Activated CD8-positive, alpha-beta memory T cell treated with anti-CD3 and anti-CD28 coated beads, Interleukin-2, amount 50 U/mL, for 4 hours (primary cell): ENCODE results near the gene ICAM1.
"Not testable (repeated sequence)": the region's sequence is repeated elsewhere in the genome, so short reads cannot be mapped to it uniquely, and the experiment has no call there.

ENCODE experiments used
- DNase-seq: peaks from one replicate; pipeline ENCODE4 v3.0.0-alpha.2; 2020

Gene ICAM1, protein sequence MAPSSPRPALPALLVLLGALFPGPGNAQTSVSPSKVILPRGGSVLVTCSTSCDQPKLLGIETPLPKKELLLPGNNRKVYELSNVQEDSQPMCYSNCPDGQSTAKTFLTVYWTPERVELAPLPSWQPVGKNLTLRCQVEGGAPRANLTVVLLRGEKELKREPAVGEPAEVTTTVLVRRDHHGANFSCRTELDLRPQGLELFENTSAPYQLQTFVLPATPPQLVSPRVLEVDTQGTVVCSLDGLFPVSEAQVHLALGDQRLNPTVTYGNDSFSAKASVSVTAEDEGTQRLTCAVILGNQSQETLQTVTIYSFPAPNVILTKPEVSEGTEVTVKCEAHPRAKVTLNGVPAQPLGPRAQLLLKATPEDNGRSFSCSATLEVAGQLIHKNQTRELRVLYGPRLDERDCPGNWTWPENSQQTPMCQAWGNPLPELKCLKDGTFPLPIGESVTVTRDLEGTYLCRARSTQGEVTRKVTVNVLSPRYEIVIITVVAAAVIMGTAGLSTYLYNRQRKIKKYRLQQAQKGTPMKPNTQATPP

DNA sequence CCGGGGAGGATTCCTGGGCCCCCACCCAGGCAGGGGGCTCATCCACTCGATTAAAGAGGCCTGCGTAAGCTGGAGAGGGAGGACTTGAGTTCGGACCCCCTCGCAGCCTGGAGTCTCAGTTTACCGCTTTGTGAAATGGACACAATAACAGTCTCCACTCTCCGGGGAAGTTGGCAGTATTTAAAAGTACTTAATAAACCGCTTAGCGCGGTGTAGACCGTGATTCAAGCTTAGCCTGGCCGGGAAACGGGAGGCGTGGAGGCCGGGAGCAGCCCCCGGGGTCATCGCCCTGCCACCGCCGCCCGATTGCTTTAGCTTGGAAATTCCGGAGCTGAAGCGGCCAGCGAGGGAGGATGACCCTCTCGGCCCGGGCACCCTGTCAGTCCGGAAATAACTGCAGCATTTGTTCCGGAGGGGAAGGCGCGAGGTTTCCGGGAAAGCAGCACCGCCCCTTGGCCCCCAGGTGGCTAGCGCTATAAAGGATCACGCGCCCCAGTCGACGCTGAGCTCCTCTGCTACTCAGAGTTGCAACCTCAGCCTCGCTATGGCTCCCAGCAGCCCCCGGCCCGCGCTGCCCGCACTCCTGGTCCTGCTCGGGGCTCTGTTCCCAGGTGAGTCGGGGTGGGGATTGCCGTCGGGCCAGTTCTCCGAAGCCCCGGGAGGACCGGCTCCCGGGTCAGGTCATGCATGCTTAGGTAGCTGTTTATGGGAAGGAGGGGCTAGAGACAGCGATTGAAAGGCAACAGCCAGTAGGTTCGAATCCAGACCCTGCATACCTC, at the start of gene ICAM1:
TSS of gene ICAM1 (plus strand) at position 505 of the 779 bp plus-strand sequence. CDS start at position 545, 40 bp downstream.
- peak; percentile 70 for DNase-seq

DNA sequence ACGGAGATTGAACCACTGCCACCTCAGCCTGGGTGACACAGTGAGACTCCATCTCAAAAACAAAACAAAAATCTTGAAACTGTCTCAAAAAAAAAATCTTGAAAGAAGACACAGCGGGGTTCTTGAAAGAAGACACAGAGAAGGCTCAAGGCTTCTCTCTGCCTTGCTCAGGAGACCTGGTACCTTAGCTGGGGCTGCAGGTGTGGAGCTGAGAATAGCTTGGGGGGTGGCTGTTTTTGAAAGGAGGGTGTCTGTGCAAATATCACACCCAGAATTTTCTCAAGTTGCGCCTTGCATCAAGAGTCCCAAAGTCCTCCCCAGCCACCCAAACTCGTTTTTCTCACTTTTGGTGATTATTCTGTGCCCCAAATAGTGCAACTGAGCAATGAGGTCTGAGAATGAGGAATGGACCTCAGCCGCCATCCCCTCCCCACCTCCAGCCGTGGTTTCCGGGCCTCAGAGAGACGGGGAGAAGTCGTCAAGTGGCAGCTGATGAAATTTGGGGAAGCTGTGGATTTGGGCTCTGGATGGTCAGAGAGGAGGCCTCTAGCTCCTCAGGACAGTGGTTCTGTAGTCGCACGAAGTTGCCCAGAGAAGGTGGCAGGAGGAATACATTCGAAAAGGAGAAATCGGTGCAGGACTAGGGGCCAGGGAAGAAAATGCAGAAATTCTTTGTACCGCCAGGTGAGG, 48.6 kb upstream of the ICAM1 start:
- DNase-seq, result no peak

DNA sequence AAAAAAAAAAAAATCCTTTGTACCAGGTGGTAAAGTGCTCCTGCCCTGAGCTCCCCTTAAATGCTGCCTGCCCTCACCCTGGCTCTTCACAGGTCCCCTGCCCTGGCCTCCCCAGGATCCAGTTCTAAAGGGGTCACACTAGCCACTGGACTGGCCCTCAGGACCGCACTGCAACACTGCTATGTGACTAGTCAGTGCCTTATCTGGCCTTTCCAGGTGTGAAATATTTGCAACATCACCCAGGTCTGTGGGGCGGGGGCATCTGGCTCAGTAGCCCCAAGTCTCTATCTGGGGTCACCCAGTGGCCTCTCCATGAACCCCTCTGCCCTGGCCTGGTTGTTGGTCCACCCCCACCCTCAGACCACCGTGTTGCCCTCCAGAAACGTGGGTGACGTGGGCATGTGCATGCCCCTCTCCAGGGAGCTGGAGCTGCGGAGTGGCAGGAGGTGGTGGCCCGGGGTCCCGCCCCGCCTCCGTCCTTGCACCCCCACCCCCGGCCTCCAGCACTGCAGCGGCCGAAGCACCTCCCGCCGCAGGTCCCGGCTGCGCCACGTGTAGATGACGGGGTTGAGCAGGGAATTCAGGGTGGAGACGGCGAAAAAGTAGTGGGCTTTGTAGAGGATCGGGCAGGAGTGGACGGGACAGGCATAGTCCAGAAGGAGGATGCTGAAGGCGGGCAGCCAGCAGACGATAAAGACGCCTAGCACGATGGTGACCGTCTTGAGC, 47.3 kb upstream of the ICAM1 start:
- no peak for DNase-seq

DNA sequence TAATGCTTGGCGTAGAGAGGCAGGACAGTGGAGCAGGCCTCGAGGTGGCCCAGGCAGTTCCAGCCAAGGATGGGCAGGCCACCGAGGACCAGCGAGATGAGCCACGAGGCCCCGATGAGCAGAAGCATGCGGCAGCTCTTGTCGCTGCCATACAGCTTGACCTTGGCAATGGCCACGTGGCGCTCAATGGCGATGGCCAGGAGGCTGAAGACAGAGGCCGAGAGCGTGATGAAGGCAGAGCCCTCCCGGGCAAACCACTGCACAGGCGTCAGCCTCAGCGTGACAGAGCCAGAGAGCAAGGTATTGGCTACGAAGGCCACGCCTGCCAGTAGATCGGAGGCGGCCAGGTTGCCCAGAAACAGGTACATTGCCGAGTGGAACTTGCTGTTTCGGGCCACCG, 46.6 kb upstream of the ICAM1 start:
- DNase-seq, result no peak

DNA sequence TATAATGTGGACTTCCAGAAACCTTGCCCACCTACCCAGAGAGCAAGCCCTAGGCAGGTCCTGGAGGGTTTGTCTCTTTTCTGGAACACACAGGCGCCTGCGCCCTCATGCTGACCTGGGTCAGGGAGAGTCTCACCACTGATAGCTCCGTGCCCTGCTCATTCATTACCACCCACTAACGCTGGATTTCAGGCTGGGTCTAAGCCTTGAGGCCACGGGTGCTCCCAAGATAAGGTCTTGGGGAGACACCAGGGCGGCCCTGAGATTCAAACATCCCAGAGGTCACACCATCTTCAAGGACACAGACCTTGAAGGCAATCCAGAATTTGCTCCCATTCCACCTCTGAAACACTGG, 44.9 kb upstream of the ICAM1 start:
- no peak for DNase-seq

DNA sequence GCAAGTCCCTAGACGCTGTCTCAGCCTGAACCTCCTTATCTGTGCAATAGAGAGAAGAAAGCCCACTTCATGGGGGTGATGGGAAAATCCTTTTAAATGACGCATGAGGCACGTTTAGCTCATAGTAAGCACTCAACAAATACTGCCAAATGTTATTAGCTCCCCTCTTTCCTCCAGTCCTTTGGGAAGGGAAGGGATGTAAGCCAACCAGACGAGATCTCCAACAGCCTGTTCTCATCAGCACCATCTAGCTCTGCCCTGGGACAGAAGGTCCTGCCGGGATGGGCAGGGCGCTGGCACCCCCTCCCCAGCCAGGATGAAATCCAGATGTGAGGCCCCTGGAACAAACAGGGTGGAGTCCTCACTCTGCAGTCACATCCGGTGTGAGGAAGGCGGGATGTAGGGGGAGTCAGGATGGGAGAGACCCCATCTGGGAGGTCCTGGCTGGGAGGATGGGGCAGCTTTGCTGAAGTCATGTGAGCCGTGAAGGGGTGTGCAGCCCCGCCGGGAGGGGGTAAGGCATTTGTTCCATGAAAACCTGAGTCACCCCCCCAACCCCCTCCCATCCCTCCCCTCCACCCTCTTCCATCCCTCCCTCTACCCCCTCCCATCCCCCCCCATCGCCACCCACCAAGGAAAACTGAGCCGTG, 44.4 kb upstream of the ICAM1 start:
- no peak for DNase-seq

DNA sequence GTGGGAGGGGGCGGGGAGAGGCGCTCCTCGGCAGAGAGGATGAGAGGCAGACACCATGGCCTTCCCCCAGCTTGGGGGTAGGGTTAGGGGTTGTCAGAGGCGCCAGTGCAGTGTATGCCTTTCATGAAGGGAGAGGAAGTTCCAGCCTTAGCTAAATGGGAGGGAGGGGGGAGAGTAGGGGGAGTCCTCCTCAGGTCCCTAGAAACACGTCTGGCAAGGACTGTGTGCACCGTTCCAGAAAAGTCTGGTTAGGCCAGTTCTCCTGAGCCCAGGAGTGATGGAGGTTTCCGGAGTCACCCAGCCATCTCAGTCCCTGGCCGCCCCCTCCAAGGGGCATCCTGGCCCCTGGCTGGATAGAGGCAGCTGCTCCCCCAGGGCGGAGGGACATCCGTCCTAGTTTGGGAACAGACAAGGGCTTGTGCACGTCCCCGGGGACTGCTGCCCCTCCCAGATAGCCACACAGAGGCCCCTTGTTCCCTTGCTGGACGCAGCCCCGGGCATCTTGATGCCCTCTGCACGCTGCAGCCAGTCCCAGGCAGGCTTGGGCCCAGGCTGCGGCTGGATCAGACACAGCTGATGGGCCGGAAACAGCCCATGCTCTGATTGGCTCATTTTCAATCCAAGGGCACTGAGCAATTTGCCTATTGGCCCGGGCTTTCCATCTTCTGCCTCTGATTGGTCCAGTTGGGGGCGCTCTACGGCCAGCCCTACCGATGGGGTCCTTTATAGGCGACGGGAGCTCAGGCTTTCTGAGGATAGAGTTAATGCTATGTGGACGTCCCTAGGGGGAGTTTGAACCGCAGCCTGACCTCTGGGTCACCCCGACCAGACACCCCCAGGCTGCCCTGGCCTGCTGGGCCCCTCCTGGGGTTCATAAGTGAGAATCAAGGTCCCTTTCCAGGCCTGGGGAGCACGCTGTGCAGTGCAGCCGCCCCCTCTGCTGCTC, 43.6 kb upstream of the ICAM1 start:
- DNase-seq, result no peak

DNA sequence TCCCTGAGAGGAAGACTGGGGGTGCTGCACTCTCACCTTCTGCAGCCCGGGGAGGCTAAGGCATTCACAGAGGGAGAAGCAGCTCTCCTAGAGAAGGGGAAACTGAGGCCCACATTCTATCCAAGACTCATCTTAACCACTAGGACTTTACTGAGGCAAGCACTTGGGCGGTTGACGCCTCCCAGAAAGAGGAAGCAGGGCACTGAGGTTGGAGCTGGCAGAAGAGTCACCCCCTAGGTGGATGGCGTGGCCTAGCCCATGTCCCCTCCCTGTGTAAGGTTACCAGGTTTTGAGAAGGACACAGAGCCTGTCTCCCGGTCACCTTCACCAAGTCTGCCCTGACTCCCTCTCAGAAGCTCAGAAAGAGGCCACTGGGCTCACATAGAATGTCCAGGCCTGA, 42.5 kb upstream of the ICAM1 start:
- no peak for DNase-seq

DNA sequence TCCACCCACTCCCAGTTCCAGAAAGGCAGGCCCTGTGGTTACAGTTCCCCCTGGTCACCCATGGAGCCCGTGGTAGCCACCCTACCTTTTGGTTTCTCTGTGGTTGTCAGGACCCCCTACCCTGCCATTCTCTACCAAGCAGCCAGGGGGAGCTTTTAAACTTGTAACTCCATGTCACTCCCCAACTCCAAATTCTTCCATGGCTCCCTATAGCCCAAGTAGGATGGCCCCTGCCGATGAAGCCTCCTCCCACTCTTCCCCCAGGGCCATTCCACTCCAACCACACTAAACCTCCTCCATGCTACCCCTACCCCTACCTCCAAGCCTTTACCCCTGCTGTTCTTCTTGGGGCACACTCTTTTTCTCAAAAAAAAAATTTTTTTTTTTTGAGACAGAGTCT, 42.0 kb upstream of the ICAM1 start:
- peak; percentile 39 for DNase-seq

DNA sequence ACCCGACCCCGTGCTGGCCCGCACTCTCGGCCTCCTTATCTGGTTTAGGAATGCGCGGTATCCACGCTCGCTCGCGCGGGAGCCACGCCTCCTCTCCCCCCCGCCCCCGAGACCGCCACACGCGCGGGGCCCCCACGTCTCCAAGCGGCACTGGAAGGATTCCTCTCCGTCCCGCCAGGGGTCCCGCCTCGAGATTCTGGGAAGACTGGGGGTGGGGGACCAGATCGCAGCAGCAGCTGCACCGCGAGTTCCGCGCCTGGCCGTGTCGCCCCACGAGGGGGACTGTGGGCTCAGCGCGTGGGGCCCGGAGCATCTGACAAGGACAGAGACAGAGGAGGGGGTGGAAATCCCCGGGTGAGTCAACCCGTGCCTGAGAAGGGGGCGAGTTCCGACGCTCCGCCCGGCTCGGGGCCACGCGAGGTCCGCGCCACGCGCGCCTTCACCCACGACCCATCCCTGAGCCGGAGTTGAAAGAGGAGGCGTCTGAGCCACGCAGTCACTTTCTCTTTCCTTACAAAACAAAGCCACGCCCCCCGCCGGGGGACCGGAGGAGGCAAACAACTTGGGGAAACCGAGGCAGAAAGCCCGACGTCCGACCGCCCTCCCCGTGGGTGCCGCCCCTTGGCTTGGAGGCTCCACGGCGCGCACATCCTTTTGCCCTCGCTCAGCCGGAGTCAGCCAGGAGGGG, 40.6 kb upstream of the ICAM1 start:
- DNase-seq, result peak; percentile 82

DNA sequence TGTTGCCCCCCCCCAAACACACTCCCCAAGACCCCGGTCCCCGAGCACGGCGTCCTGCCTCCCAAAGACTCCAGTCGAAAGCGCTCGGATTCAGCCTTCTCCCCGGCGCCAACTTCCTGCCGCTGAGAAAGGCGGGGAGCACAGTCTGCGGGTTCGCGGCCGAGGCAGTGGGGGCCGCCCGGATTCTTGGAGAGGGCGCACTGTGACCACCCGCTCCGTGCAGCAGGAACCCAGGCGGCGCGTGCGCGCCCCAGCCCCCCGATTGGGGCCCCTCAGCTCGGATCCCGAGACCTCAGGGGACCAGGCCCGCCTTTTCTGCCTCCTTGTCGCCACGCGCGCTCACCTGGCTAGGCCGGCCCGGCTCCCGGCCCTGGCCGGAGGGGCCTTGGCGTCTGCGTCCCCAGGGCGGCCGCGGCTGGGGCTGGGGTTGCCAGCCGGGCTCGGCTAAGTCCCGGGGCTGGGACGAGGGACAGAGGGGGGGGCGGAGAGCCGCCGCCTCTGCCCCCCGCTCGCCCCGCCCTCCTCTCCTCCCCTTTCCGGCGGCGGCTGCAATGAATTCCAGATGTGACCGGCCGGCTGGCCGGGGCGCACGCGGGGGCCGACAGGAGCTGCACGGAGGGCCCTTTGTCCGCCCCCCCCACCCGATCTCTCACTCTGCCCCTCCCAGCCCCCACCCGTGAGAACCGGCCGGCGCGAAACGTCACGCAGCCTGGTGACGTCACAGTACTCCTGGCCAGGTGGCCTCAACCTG, 39.9 kb upstream of the ICAM1 start, which contains the start of gene S1PR2:
TSS of gene S1PR2 (minus strand) at position 471 of the 751 bp plus-strand sequence. CDS start 6,426 bp downstream, outside the sequence.
- DNase-seq, result peak; percentile 65

DNA sequence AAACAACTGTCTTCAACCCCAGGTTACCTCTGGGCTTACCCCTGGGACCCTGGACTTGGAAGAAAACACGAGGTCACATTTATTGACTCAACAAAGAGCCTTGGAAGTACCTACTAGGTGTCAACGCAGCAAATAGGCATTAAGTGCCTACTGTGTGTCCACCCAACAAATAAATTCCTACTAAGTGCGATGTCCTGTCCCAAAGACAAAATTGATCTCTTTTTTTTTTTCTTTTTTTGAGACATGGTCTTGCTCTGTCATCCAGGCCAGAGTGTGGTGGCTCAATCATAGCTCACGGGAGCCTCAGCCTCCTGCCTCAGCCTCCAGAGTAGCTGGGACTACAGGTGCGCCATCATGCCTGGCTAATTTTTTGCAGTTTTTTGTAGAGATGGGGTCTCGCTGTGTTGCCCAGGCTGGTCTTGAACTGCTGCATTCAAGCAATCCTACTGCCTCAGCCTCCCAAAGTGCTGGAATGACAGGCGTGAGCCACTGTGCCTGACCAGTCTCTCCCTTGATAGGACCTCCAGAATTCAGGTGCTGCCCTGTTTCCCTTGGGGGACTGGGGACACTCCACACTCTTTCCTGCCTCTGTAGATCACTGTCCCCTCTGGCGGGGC, 39.2 kb upstream of the ICAM1 start:
- no peak for DNase-seq

DNA sequence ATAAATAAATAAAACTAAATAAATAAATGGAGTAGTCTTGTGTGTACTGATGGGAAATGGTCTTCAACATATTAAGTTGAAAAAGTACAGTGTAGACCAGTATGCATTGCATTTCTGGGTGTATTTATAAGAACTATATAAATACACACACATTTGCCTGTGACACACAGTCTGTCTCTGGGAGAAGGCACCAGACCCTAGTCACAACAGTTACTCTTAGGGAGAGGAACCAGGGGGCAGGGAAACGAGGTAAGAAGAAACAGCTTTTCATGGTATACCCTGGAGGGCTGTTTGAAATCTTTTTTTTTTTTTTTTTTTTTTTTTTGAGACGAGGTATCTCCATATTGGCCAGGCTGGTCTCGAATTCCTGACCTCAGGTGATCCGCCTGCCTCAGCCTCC, 37.0 kb upstream of the ICAM1 start:
- DNase-seq, result no peak

DNA sequence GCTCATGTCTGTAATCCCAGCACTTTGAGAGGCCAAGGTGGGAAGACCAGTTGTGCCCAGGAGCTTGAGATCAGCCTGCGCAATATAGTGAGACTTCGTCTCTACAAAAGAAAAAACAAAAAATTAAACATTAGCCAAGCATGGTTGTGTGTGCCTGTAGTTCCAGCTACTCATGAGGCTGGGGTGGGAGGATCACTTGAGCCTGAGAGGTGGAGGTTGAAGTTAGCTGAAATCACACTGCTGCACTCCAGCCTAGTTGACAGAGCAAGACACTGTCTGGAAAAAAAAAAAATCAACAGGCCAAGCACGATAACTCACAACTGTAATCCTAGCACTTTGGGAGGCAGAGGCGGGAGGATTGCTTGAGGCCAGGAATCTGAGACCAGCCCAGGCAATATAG, 35.9 kb upstream of the ICAM1 start:
- no peak for DNase-seq

DNA sequence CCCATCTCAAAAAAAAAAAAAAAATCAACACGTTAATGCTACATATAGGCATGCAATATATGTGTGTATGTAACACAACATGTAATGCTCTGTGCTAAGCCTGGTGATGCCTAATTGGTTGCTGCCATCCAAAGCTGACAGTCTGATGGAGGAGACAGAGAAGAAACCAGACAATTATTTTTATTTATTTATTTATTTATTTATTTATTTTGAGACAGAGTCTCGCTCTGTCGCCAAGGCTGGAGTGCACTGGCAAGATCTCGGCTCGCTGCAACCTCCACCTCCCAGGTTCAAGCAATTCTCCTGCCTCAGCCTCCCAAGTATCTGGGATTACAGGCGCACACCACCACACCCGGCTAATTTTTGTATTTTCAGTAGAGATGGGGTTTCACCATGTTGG, 35.5 kb upstream of the ICAM1 start:
- DNase-seq, result not testable (repeated sequence)

DNA sequence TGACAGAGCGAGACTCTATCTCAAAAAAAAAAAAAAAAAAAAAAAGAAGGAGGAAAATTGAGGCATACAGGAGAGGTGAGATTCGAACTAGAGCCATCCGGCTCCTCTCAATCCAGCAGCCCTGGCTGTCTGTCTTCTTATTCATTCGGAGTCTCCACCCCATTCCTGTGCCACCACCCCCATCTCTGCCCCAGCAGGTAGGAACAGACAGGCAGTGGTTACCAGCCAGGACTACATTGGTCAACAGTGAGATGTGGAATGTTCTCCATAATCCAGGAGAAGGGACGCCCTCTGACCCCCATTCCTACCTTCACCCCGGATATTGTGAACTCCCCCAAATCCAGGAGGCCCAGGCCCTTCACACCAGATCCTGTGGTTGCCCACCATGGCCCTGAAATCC, 33.2 kb upstream of the ICAM1 start:
- DNase-seq, result no peak

DNA sequence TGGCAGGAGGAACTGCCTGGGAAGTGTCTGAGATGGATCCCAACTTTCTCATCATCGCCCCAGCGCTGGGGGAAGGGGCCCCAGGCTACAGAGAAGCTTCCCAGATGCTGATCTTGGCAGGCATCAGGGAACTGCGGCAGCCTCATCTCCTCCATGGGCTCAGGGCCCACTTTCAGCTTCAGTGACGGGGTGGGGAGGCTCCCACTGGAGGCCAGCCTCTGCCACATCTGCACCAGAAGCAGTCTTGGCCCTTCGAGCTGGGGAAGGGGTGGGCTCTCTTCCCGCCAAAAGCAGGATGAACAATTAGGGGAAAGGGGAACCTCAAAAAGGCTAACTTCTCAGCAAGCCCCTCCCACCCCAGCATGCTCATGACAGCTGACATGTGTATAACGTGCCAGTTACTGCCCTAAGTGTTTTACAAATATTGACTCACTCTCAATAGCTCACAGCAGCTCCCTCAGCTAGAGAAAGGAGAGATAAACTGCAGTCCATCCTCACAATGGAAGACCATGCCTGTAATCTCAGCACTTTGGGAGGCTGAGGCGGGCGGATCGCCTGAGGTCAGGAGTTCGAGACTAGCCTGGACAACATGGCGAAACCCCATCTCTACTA, 32.6 kb upstream of the ICAM1 start:
- DNase-seq, result no peak

DNA sequence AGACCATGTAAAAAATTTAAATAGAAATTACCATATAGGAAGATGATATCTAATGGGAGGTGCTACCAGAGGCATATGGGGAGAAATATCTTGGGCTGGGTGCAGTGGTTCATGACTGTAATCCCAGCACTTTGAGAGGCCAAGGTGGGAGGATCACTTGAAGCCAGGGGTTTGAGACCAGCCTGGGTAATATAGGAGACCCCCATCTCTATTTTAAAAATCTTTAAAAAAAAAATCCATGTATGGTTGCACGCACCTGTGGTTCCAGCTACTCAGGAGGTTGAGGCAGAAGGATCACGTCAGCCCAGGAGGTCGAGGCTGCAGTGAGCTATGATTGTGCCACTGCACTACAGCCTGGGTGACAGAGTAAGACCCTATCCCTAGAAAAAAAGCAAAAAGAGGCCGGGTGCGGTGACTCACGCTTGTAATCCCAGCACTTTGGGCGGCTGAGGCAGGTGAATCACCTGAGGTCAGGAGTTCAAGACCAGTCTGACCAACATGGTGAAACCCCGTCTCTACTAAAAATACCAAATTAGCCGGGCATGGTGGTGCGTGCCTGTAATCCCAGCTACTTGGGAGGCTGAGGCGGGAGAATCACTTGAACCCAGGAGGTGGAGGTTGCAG, 29.0 kb upstream of the ICAM1 start:
- not testable (repeated sequence) for DNase-seq
